HG03135 (cell line): ENCODE data around the gene HS6ST3.
"Not testable (repeated sequence)": the region's sequence is repeated elsewhere in the genome, so short reads cannot be mapped to it uniquely, and the experiment has no call there.

Source experiments
- ATAC-seq: cut with Tn5 transposase; IDR thresholded peaks from one replicate; pipeline ENCODE4 v1.9.1; 2021; ENCODE audit warnings: mild to moderate bottlenecking, moderate library complexity; ENCODE audit not compliant: unreplicated experiment

Gene HS6ST3

GRCh38 chr13:96772426-96772825, 682.5 kb downstream of the HS6ST3 start:
- ATAC-seq: no peak

- not testable (repeated sequence) for ATAC-seq
Observed at GRCh38 chr13:96778302-96778701, 688.4 kb downstream of the HS6ST3 start.

- ATAC-seq: no peak
Observed at GRCh38 chr13:96779691-96780090, 689.8 kb downstream of the HS6ST3 start.

GRCh38 chr13:96780105-96780504, 690.2 kb downstream of the HS6ST3 start:
- ATAC-seq: no peak

GRCh38 chr13:96781141-96781540, 691.2 kb downstream of the HS6ST3 start:
- no peak for ATAC-seq

GRCh38 chr13:96782186-96782585, 692.3 kb downstream of the HS6ST3 start:
- ATAC-seq: no peak

- ATAC-seq: no peak
Observed at GRCh38 chr13:96783057-96783456, 693.1 kb downstream of the HS6ST3 start.

GRCh38 chr13:96783511-96783910, 693.6 kb downstream of the HS6ST3 start:
- ATAC-seq: no peak

GRCh38 chr13:96785986-96786385, 696.1 kb downstream of the HS6ST3 start:
- ATAC-seq: no peak

GRCh38 chr13:96792188-96792587, 702.3 kb downstream of the HS6ST3 start:
- no peak for ATAC-seq

GRCh38 chr13:96792736-96793403, 703.0 kb downstream of the HS6ST3 start:
- ATAC-seq: no peak

GRCh38 chr13:96793404-96793755, 703.5 kb downstream of the HS6ST3 start:
- no peak for ATAC-seq

- ATAC-seq: no peak
Observed at GRCh38 chr13:96794669-96795068, 704.8 kb downstream of the HS6ST3 start.

GRCh38 chr13:96795670-96796069, 705.8 kb downstream of the HS6ST3 start:
- ATAC-seq: no peak

GRCh38 chr13:96796091-96796633, 706.3 kb downstream of the HS6ST3 start:
- ATAC-seq: no peak

GRCh38 chr13:96797136-96797535, 707.2 kb downstream of the HS6ST3 start:
- no peak for ATAC-seq

- ATAC-seq: no peak
Observed at GRCh38 chr13:96803456-96804100, 713.7 kb downstream of the HS6ST3 start.

GRCh38 chr13:96804174-96804573, 714.3 kb downstream of the HS6ST3 start:
- no peak for ATAC-seq

- no peak for ATAC-seq
Observed at GRCh38 chr13:96806746-96807145, 716.8 kb downstream of the HS6ST3 start.

GRCh38 chr13:96809366-96810096, 719.6 kb downstream of the HS6ST3 start:
- no peak for ATAC-seq

- no peak for ATAC-seq
Observed at GRCh38 chr13:96810104-96810503, 720.2 kb downstream of the HS6ST3 start.

GRCh38 chr13:96811049-96811448, 721.1 kb downstream of the HS6ST3 start:
- ATAC-seq: no peak
